OCI-LY1 (cell line): ENCODE results near the gene UBQLN4.

Experiments used
- H2AFZ ChIP-seq: fragments of 200-600 bp; sonication (generic), shearing (Covaris generic); 2 replicates; pipeline ENCODE4 v1.6.0; 2014; ENCODE audit warnings: antibody characterized with exemption, mild to moderate bottlenecking, low read length
- H3F3A ChIP-seq: fragments of 200-600 bp; sonication (generic), shearing (Covaris generic); 2 replicates; pipeline ENCODE4 v1.6.0; 2014; ENCODE audit warnings: mild to moderate bottlenecking, antibody characterized with exemption, low read length, moderate library complexity; ENCODE audit not compliant: insufficient read depth
- H3K27ac ChIP-seq: fragments of 200-600 bp; sonication (generic); 2 replicates; pipeline ENCODE4 v1.5.1; 2014; ENCODE audit warnings: low read length, mixed run types, mild to moderate bottlenecking, low read depth; ENCODE audit not compliant: poor library complexity, severe bottlenecking
- H3K27me3 ChIP-seq: fragments of 200-600 bp; sonication (generic); 2 replicates; pipeline ENCODE4 v1.6.0; 2014; ENCODE audit warnings: antibody characterized with exemption, mild to moderate bottlenecking, low read length, moderate library complexity; ENCODE audit not compliant: insufficient read depth
- H3K36me3 ChIP-seq: fragments of 200-600 bp; sonication (generic); 2 replicates; pipeline ENCODE4 v1.6.1; 2014; ENCODE audit warnings: mild to moderate bottlenecking, antibody characterized with exemption, low read length, moderate library complexity, mixed read lengths; ENCODE audit not compliant: insufficient read depth
- H3K4me1 ChIP-seq: fragments of 200-600 bp; sonication (generic); 2 replicates; pipeline ENCODE4 v1.5.1; 2014; ENCODE audit warnings: mild to moderate bottlenecking, low read length, moderate library complexity; ENCODE audit not compliant: insufficient read depth, severe bottlenecking
- H3K4me2 ChIP-seq: fragments of 200-600 bp; sonication (generic), shearing (Covaris generic); 2 replicates; pipeline ENCODE4 v1.6.1; 2014; ENCODE audit warnings: low read length
- H3K4me3 ChIP-seq: fragments of 200-600 bp; sonication (generic); 2 replicates; pipeline ENCODE4 v1.5.1; 2014; ENCODE audit warnings: low read length, low read depth, mild to moderate bottlenecking, mixed read lengths; ENCODE audit not compliant: poor library complexity, severe bottlenecking
- H3K79me2 ChIP-seq: fragments of 200-600 bp; shearing (Covaris generic); 2 replicates; pipeline ENCODE4 v1.6.1; 2016; ENCODE audit warnings: mixed run types, low read length, mixed read lengths; ENCODE audit not compliant: insufficient read depth
- H3K9ac ChIP-seq: fragments of 200-600 bp; sonication (generic), shearing (Covaris generic); 2 replicates; pipeline ENCODE4 v1.6.1; 2014; ENCODE audit warnings: mild to moderate bottlenecking, low read length, mixed read lengths
- H3K9me2 ChIP-seq: fragments of 200-600 bp; sonication (generic), shearing (Covaris generic); 2 replicates; pipeline ENCODE4 v1.6.1; 2014; ENCODE audit warnings: low read depth, mild to moderate bottlenecking, low read length, mixed read lengths
- H3K9me3 ChIP-seq: fragments of 200-600 bp; shearing (Covaris generic); 2 replicates; pipeline ENCODE4 v1.6.1; 2014; ENCODE audit warnings: low read length, mixed read lengths
- H4K20me1 ChIP-seq: fragments of 200-600 bp; sonication (generic), shearing (Covaris generic); 2 replicates; pipeline ENCODE4 v1.6.0; 2016; ENCODE audit warnings: mild to moderate bottlenecking, low read length; ENCODE audit not compliant: insufficient read depth
- EZH2 ChIP-seq: fragments of 200-600 bp; sonication (generic), shearing (Covaris generic); IDR thresholded peaks from 2 replicates; pipeline ENCODE4 v1.8.0; 2017; ENCODE audit warnings: borderline replicate concordance, mixed run types, mild to moderate bottlenecking, antibody characterized with exemption, low read length, moderate library complexity, mixed read lengths
- TF ChIP-seq, protein P1 (sequence below): fragments of 200-600 bp; sonication (generic), shearing (Covaris generic); IDR thresholded peaks from 2 replicates; pipeline ENCODE4 v1.5.1; 2017; ENCODE audit warnings: mild to moderate bottlenecking, antibody characterized with exemption, low read length, moderate library complexity, mixed read lengths

Gene UBQLN4

GRCh38 chr1:155996166-155996565, 57.4 kb downstream of the UBQLN4 start:
- Histone ChIP-seq H3K27ac (no peak overlapping the region), H3K9me3 (no peaks in the 10 kb centered on the region), H4K20me1 (no peaks in the 10 kb centered on the region), H3F3A (no peaks in the 10 kb centered on the region), H2AFZ (no peak overlapping the region), H3K9ac (no peak overlapping the region), H3K4me1 (peaks cover 3% of the 10 kb centered on the region), H3K36me3 (no peaks in the 10 kb centered on the region), H3K27me3 (no peaks in the 10 kb centered on the region; the same call in 1 of the 2 replicates), H3K79me2 (no peaks in the 10 kb centered on the region), H3K4me2 (no peak overlapping the region), H3K9me2 (no peaks in the 10 kb centered on the region), H3K4me3 (no peak overlapping the region)
- TF ChIP-seq EZH2: no peak
- TF ChIP-seq, protein P1, sequence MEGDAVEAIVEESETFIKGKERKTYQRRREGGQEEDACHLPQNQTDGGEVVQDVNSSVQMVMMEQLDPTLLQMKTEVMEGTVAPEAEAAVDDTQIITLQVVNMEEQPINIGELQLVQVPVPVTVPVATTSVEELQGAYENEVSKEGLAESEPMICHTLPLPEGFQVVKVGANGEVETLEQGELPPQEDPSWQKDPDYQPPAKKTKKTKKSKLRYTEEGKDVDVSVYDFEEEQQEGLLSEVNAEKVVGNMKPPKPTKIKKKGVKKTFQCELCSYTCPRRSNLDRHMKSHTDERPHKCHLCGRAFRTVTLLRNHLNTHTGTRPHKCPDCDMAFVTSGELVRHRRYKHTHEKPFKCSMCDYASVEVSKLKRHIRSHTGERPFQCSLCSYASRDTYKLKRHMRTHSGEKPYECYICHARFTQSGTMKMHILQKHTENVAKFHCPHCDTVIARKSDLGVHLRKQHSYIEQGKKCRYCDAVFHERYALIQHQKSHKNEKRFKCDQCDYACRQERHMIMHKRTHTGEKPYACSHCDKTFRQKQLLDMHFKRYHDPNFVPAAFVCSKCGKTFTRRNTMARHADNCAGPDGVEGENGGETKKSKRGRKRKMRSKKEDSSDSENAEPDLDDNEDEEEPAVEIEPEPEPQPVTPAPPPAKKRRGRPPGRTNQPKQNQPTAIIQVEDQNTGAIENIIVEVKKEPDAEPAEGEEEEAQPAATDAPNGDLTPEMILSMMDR: no peak

DNA sequence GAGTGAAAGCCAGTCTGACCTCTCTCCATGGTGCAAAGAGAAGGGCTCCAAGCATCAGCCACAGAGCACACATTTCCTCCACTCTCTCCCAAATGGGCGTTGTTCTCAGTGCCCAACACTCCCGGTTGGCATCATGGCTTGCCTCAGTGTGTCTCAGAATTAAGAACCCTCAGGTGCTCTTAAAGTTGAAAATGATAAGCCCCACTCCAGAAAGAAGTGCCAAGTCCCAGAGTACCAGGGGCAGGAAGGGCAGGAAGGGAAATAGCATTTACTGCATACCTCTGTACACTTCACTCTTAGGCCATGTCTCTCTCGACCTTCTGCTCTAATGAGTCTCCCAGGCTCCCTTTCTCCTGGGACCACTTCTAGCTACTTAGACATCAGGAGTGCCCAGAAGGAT, 60.0 kb downstream of the UBQLN4 start:
- H4K20me1 ChIP-seq: no peaks in the 10 kb centered on the region
- H3K4me2 ChIP-seq: no peak overlapping the region
- H3K79me2 ChIP-seq: no peaks in the 10 kb centered on the region
- no peak overlapping the region for H3K9ac ChIP-seq
- peaks cover 13% of the 10 kb centered on the region for H3K4me1 ChIP-seq
- H3K9me3 ChIP-seq: no peaks in the 10 kb centered on the region
- H2AFZ ChIP-seq: no peak overlapping the region
- TF ChIP-seq, protein P1: no peak
- no peak for TF ChIP-seq EZH2
- H3K27ac ChIP-seq: no peak overlapping the region
- no peaks in the 10 kb centered on the region; the same call in 1 of the 2 replicates for H3K27me3 ChIP-seq
- H3K36me3 ChIP-seq: no peaks in the 10 kb centered on the region
- H3F3A ChIP-seq: no peaks in the 10 kb centered on the region
- H3K9me2 ChIP-seq: no peaks in the 10 kb centered on the region
- H3K4me3 ChIP-seq: no peak overlapping the region

DNA sequence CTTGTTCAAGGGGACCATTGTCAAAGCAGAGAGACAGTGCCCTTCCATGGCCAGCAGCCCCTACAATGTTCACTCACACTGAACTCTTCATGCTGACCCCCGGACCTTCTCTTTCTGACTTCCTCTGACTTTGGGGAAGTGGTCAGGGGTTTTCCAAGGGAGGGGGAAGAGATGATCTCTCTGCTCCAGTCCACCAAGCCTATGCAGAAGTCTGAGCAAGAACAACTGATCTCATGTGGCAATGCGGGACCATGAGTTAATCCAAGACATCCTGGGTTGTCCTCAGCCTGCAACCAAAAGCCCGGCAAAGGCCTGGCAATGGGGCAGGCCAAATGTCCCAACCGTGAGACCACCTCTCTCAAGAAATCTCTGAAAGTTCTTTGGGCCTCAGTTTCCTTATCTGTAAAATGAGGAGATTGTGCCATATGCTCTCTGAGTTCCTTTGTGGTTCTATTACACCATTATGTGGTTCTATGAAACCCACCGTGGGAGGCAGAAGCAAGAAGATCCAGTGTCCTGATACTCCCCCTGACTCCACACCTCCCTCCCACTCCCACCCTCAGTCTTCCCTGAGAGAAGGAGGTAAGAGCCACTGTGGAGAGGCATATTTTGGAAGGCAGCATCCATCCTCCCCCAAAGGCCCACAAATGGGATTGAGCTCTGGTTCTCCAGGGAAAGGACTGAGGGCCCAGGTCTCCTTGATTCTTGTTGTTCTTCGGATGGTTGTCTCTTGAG, 63.4 kb downstream of the UBQLN4 start:
- H3K36me3 ChIP-seq: no peaks in the 10 kb centered on the region
- no peak overlapping the region for H3K4me2 ChIP-seq

More for the DNA sequence above, 63.4 kb downstream of the UBQLN4 start:
- Histone ChIP-seq H3K79me2 (no peaks in the 10 kb centered on the region), H3K27ac (no peak overlapping the region), H4K20me1 (no peaks in the 10 kb centered on the region), H3F3A (no peaks in the 10 kb centered on the region), H3K9me3 (no peaks in the 10 kb centered on the region), H2AFZ (no peak overlapping the region), H3K27me3 (no peaks in the 10 kb centered on the region; the same call in 1 of the 2 replicates), H3K9ac (no peak overlapping the region), H3K4me3 (no peak overlapping the region), H3K4me1 (peaks cover 13% of the 10 kb centered on the region), H3K9me2 (no peaks in the 10 kb centered on the region)
- TF ChIP-seq EZH2: no peak
- TF ChIP-seq, protein P1: no peak
